ENCODE results near the gene DOC2B. TPM values are rescaled to one million over a fixed set of nuclear protein-coding genes. Genes with fewer than 3 reads are reported as not detected.

The DOC2B gene
- polyA plus RNA-seq, 1 experiment, result not detected

GRCh38 chr17:197352-197751 is 15.9 kb upstream of the DOC2B start:
- DNase-seq (ENCODE audit: low read depth), result no peak
- Histone ChIP-seq H3K27me3 (ENCODE audit: control insufficient read depth, insufficient read depth, low read length) (peaks cover 8% of the 10 kb centered on the region), H3K4me3 (ENCODE audit: low read depth, low read length) (no peak overlapping the region), H3K36me3 (ENCODE audit: control insufficient read depth, insufficient read depth, low read length) (no peaks in the 10 kb centered on the region)
- POLR2A ChIA-PET, result no interaction called here
- CTCF ChIA-PET, result no interaction called here
- no peak for TF ChIP-seq CTCF (IDR thresholded peaks at IDR 0.05; ENCODE audit: insufficient read depth, low read depth, low read length)

GRCh38 chr17:194828-195602 is 13.6 kb upstream of the DOC2B start:
- Histone ChIP-seq H3K36me3 (ENCODE audit: control insufficient read depth, insufficient read depth, low read length) (no peaks in the 10 kb centered on the region), H3K4me3 (ENCODE audit: low read depth, low read length) (no peak overlapping the region), H3K27me3 (ENCODE audit: control insufficient read depth, insufficient read depth, low read length) (peaks cover 6% of the 10 kb centered on the region)
- ChIA-PET POLR2A (no interaction called here), CTCF (no interaction called here)
- TF ChIP-seq CTCF (IDR thresholded peaks at IDR 0.05; ENCODE audit: insufficient read depth, low read depth, low read length), result no peak
- no peak for DNase-seq (ENCODE audit: low read depth)

GRCh38 chr17:193841-194806 is 12.7 kb upstream of the DOC2B start:
- Histone ChIP-seq H3K4me3 (ENCODE audit: low read depth, low read length) (no peak overlapping the region), H3K27me3 (ENCODE audit: control insufficient read depth, insufficient read depth, low read length) (peaks cover 3% of the 10 kb centered on the region), H3K36me3 (ENCODE audit: control insufficient read depth, insufficient read depth, low read length) (no peaks in the 10 kb centered on the region)
- no peak for DNase-seq (ENCODE audit: low read depth)
- CTCF ChIA-PET, result no interaction called here
- POLR2A ChIA-PET, result no interaction called here
- TF ChIP-seq CTCF (IDR thresholded peaks at IDR 0.05; ENCODE audit: insufficient read depth, low read depth, low read length), result no peak

- ChIA-PET CTCF (no interaction called here), POLR2A (no interaction called here)
- H3K4me3 ChIP-seq (ENCODE audit: low read depth, low read length), result no peak overlapping the region
- DNase-seq (ENCODE audit: low read depth), result no peak
- H3K36me3 ChIP-seq (ENCODE audit: control insufficient read depth, insufficient read depth, low read length), result no peaks in the 10 kb centered on the region
- no peak for TF ChIP-seq CTCF (IDR thresholded peaks at IDR 0.05; ENCODE audit: insufficient read depth, low read depth, low read length)
- H3K27me3 ChIP-seq (ENCODE audit: control insufficient read depth, insufficient read depth, low read length), result peaks cover 3% of the 10 kb centered on the region
Observed at GRCh38 chr17:193426-193810, 12.0 kb upstream of the DOC2B start.

- no peak overlapping the region for H3K4me3 ChIP-seq (ENCODE audit: low read depth, low read length)
- DNase-seq (ENCODE audit: low read depth), result no peak
- H3K27me3 ChIP-seq (ENCODE audit: control insufficient read depth, insufficient read depth, low read length), result peaks cover 3% of the 10 kb centered on the region
- CTCF ChIA-PET, result no interaction called here
- POLR2A ChIA-PET, result no interaction called here
- no peaks in the 10 kb centered on the region for H3K36me3 ChIP-seq (ENCODE audit: control insufficient read depth, insufficient read depth, low read length)
- TF ChIP-seq CTCF (IDR thresholded peaks at IDR 0.05; ENCODE audit: insufficient read depth, low read depth, low read length), result no peak
Observed at GRCh38 chr17:192666-193425, 11.4 kb upstream of the DOC2B start.
